DND-41 (cell line): ENCODE results near the gene ABLIM2.

Experiments
- ATAC-seq: fragments of 200-7000 bp; cut with Tn5 transposase; 3 replicates; pipeline ENCODE4 v1.9.1; 2021; ENCODE audit warnings: low read depth; ENCODE audit not compliant: insufficient read depth
- DNase-seq: peaks from one replicate; pipeline ENCODE4 v3.0.0-alpha.2; 2020
- H2AFZ ChIP-seq: 2 replicates; pipeline ENCODE4 v1.6.0; 2012; ENCODE audit warnings: low read depth, low read length
- H3K27ac ChIP-seq: 2 replicates; pipeline ENCODE4 v1.5.1; 2012; ENCODE audit warnings: low read length, inconsistent platforms
- H3K27me3 ChIP-seq: fragments of 200-600 bp; sonication (generic); 2 replicates; pipeline ENCODE4 v1.6.0; 2012; ENCODE audit warnings: low read length, mild to moderate bottlenecking, inconsistent platforms; ENCODE audit not compliant: insufficient read depth, poor library complexity
- H3K36me3 ChIP-seq: 2 replicates; pipeline ENCODE4 v1.5.1; 2012; ENCODE audit warnings: low read length, inconsistent platforms; ENCODE audit not compliant: insufficient read depth
- H3K4me1 ChIP-seq: 2 replicates; pipeline ENCODE4 v1.5.1; 2012; ENCODE audit warnings: mild to moderate bottlenecking, low read length; ENCODE audit not compliant: insufficient read depth
- H3K4me2 ChIP-seq: 2 replicates; pipeline ENCODE4 v1.6.0; 2012; ENCODE audit warnings: mild to moderate bottlenecking, moderate library complexity, low read length, inconsistent platforms; ENCODE audit not compliant: insufficient read depth
- H3K4me3 ChIP-seq, 2 experiments: fragments of 200-600 bp in 1 of 2; shearing (Covaris generic) in 1 of 2; 2 replicates each; pipeline ENCODE4 v1.5.1; 2012 to 2016; ENCODE audit warnings: inconsistent platforms in 2 of 2, low read length in 2 of 2, mild to moderate bottlenecking in 2 of 2, low read depth in 1 of 2, moderate library complexity in 1 of 2
- H3K79me2 ChIP-seq: 2 replicates; pipeline ENCODE4 v1.6.0; 2012; ENCODE audit warnings: low read length, inconsistent platforms; ENCODE audit not compliant: insufficient read depth
- H3K9ac ChIP-seq: 2 replicates; pipeline ENCODE4 v1.6.0; 2012; ENCODE audit warnings: low read depth, mild to moderate bottlenecking, inconsistent platforms, low read length, moderate library complexity
- H3K9me3 ChIP-seq: 2 replicates; pipeline ENCODE4 v1.5.1; 2012; ENCODE audit warnings: low read length, moderate library complexity, mild to moderate bottlenecking, inconsistent platforms; ENCODE audit not compliant: insufficient read depth, severe bottlenecking
- H4K20me1 ChIP-seq: 2 replicates; pipeline ENCODE4 v1.6.0; 2012; ENCODE audit warnings: low read length; ENCODE audit not compliant: insufficient read depth
- CTCF ChIP-seq: IDR thresholded peaks from 2 replicates; pipeline ENCODE4 v1.5.1; 2012; ENCODE audit warnings: borderline replicate concordance, low read length, moderate library complexity, mild to moderate bottlenecking; ENCODE audit not compliant: poor library complexity, severe bottlenecking; ENCODE audit errors: extremely low read depth
- EZH2 ChIP-seq: IDR thresholded peaks from 3 replicates; pipeline ENCODE4 v1.6.1; 2012; ENCODE audit warnings: borderline replicate concordance, low read depth, mild to moderate bottlenecking, moderate library complexity, low read length, inconsistent platforms; ENCODE audit not compliant: severe bottlenecking

ABLIM2 gene

GRCh38 chr4:8066336-8066931 lies 92.2 kb downstream of the ABLIM2 start:
- Histone ChIP-seq H3K4me3 (no peak overlapping the region), H3K4me1 (no peaks in the 10 kb centered on the region), H3K36me3 (no peaks in the 10 kb centered on the region), H4K20me1 (0 out of 2 replicates have a peak, but pooled peaks cover 2% of the 10 kb centered on the region), H3K9me3 (peaks cover 15% of the 10 kb centered on the region), H3K79me2 (no peaks in the 10 kb centered on the region), H3K9ac (no peak overlapping the region), H3K27me3 (no peaks in the 10 kb centered on the region), H2AFZ (no peak overlapping the region), H3K27ac (no peak overlapping the region), H3K4me2 (no peak overlapping the region)
- TF ChIP-seq EZH2 (no peak), CTCF (no peak)
- DNase-seq, result no peak
- ATAC-seq, result no peak

GRCh38 chr4:8063974-8064563 lies 94.5 kb downstream of the ABLIM2 start:
- no peak for TF ChIP-seq CTCF
- no peak for TF ChIP-seq EZH2
- H3K79me2 ChIP-seq, result no peaks in the 10 kb centered on the region
- H3K4me1 ChIP-seq, result no peaks in the 10 kb centered on the region
- no peak overlapping the region for H3K9ac ChIP-seq
- no peak for ATAC-seq
- no peak overlapping the region for H2AFZ ChIP-seq
- no peak overlapping the region for H3K4me2 ChIP-seq
- no peak overlapping the region for H3K27ac ChIP-seq
- H4K20me1 ChIP-seq, result no peaks in the 10 kb centered on the region
- peaks cover 15% of the 10 kb centered on the region for H3K9me3 ChIP-seq
- no peak overlapping the region for H3K4me3 ChIP-seq
- no peaks in the 10 kb centered on the region for H3K27me3 ChIP-seq
- no peaks in the 10 kb centered on the region for H3K36me3 ChIP-seq
- no peak for DNase-seq

GRCh38 chr4:8061573-8061972 lies 97.0 kb downstream of the ABLIM2 start:
- no peaks in the 10 kb centered on the region for H4K20me1 ChIP-seq
- H3K27me3 ChIP-seq, result no peaks in the 10 kb centered on the region
- TF ChIP-seq EZH2 (no peak), CTCF (no peak)
- ATAC-seq, result no peak
- H3K4me1 ChIP-seq, result no peaks in the 10 kb centered on the region
- no peak for DNase-seq
- H3K9ac ChIP-seq, result no peak overlapping the region
- H3K9me3 ChIP-seq, result peaks cover 15% of the 10 kb centered on the region
- no peaks in the 10 kb centered on the region for H3K79me2 ChIP-seq
- no peak overlapping the region for H3K27ac ChIP-seq
- no peak overlapping the region for H3K4me2 ChIP-seq
- H3K4me3 ChIP-seq, result no peak overlapping the region
- H2AFZ ChIP-seq, result no peak overlapping the region
- no peaks in the 10 kb centered on the region for H3K36me3 ChIP-seq
